Liver (tissue), 3 donors: ENCODE measurements around the gene MERTK.

Experiments used
- JUND ChIP-seq, 2 donors: IDR thresholded peaks; 2 replicates each; pipeline ENCODE4 v1.6.1; 2016; ENCODE audit warnings: antibody characterized with exemption in 2 of 2
- RAD21 ChIP-seq, 2 donors: IDR thresholded peaks; 2 replicates each; pipeline ENCODE4 v1.6.1; 2016; ENCODE audit warnings: antibody characterized with exemption in 2 of 2, mild to moderate bottlenecking in 2 of 2
- TAF1 ChIP-seq: conservative IDR thresholded peaks from 2 replicates; pipeline ENCODE4 v1.6.1; 2016; ENCODE audit warnings: antibody characterized with exemption, mild to moderate bottlenecking
- YY1 ChIP-seq: IDR thresholded peaks from 2 replicates; pipeline ENCODE4 v1.6.1; 2016; ENCODE audit warnings: antibody characterized with exemption, mild to moderate bottlenecking
- TF ChIP-seq, protein P1 (sequence below): fragments of 150-350 bp; IDR thresholded peaks from 2 replicates; pipeline ENCODE4 v1.5.1; 2017; ENCODE audit warnings: improper control_type of control experiment, low read depth, low read length; ENCODE audit not compliant: missing input control
- TF ChIP-seq, protein P2 (sequence below): IDR thresholded peaks from 2 replicates; pipeline ENCODE4 v1.6.1; 2016; ENCODE audit warnings: antibody characterized with exemption, mild to moderate bottlenecking
- donor health status: healthy.
- donor health status: healthy.

DNA sequence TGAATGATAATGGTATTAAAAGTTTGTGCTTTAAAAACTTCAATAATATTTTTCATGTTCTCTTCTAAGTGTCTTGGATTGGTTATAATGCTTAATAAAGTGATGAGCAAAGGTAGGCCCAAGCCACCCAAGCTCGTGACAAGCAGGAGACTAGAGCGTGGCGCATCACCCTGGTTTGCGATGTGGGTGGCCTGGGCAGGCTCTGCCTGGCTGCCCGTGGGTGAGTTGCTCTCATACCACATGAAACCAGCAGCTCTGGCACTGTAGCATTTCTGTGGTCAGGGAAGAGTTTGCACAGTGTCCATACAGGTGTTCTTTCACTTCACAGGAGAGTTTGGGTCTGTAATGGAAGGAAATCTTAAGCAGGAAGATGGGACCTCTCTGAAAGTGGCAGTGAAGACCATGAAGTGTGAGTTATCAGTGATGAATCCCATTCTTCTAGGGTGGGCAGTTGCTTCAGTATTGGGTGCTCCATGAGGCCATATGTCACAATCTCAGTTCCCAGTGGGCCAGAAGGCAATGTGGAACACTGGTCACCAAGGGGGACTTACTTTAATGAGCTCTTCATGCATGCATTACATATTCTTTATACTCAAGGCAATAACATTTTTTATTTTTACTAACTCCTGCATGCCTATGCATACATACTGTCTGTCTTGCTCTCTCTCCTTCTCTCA is 105.3 kb downstream of the MERTK start:
- TF ChIP-seq TAF1, result no peak
- TF ChIP-seq, protein P1, sequence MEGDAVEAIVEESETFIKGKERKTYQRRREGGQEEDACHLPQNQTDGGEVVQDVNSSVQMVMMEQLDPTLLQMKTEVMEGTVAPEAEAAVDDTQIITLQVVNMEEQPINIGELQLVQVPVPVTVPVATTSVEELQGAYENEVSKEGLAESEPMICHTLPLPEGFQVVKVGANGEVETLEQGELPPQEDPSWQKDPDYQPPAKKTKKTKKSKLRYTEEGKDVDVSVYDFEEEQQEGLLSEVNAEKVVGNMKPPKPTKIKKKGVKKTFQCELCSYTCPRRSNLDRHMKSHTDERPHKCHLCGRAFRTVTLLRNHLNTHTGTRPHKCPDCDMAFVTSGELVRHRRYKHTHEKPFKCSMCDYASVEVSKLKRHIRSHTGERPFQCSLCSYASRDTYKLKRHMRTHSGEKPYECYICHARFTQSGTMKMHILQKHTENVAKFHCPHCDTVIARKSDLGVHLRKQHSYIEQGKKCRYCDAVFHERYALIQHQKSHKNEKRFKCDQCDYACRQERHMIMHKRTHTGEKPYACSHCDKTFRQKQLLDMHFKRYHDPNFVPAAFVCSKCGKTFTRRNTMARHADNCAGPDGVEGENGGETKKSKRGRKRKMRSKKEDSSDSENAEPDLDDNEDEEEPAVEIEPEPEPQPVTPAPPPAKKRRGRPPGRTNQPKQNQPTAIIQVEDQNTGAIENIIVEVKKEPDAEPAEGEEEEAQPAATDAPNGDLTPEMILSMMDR, result no peak
- TF ChIP-seq, protein P2, sequence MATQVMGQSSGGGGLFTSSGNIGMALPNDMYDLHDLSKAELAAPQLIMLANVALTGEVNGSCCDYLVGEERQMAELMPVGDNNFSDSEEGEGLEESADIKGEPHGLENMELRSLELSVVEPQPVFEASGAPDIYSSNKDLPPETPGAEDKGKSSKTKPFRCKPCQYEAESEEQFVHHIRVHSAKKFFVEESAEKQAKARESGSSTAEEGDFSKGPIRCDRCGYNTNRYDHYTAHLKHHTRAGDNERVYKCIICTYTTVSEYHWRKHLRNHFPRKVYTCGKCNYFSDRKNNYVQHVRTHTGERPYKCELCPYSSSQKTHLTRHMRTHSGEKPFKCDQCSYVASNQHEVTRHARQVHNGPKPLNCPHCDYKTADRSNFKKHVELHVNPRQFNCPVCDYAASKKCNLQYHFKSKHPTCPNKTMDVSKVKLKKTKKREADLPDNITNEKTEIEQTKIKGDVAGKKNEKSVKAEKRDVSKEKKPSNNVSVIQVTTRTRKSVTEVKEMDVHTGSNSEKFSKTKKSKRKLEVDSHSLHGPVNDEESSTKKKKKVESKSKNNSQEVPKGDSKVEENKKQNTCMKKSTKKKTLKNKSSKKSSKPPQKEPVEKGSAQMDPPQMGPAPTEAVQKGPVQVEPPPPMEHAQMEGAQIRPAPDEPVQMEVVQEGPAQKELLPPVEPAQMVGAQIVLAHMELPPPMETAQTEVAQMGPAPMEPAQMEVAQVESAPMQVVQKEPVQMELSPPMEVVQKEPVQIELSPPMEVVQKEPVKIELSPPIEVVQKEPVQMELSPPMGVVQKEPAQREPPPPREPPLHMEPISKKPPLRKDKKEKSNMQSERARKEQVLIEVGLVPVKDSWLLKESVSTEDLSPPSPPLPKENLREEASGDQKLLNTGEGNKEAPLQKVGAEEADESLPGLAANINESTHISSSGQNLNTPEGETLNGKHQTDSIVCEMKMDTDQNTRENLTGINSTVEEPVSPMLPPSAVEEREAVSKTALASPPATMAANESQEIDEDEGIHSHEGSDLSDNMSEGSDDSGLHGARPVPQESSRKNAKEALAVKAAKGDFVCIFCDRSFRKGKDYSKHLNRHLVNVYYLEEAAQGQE, result no peak
- no peak for TF ChIP-seq JUND (IDR thresholded peaks at IDR 0.05)
- no peak for TF ChIP-seq YY1
- no peak for TF ChIP-seq RAD21 (IDR thresholded peaks at IDR 0.05)
